ENCODE data around the gene MYRIP.
"Not testable (repeated sequence)": the region's sequence is repeated elsewhere in the genome, so short reads cannot be mapped to it uniquely, and the experiment has no call there.

The MYRIP gene

GRCh38 chr3:39970982-39971381, 161.6 kb downstream of the MYRIP start:
- DNase-seq (ENCODE audit: low read depth): no peak

- no peak for DNase-seq (ENCODE audit: low read depth)
Observed at GRCh38 chr3:39971559-39972031, 162.2 kb downstream of the MYRIP start.

- DNase-seq (ENCODE audit: low read depth): no peak
Observed at GRCh38 chr3:39972508-39972907, 163.1 kb downstream of the MYRIP start.

- no peak for DNase-seq (ENCODE audit: low read depth)
Observed at GRCh38 chr3:39977058-39977794, 167.8 kb downstream of the MYRIP start.

- no peak for DNase-seq (ENCODE audit: low read depth)
Observed at GRCh38 chr3:39978308-39978707, 168.9 kb downstream of the MYRIP start.

GRCh38 chr3:39980058-39980457, 170.6 kb downstream of the MYRIP start:
- DNase-seq (ENCODE audit: low read depth): no peak

- DNase-seq (ENCODE audit: low read depth): no peak
Observed at GRCh38 chr3:39980781-39981180, 171.4 kb downstream of the MYRIP start.

GRCh38 chr3:39981547-39982184, 172.3 kb downstream of the MYRIP start:
- no peak for DNase-seq (ENCODE audit: low read depth)

GRCh38 chr3:39982665-39983357, 173.4 kb downstream of the MYRIP start:
- no peak for DNase-seq (ENCODE audit: low read depth)

- DNase-seq (ENCODE audit: low read depth): no peak
Observed at GRCh38 chr3:39989746-39990145, 180.3 kb downstream of the MYRIP start.

- DNase-seq (ENCODE audit: low read depth): no peak
Observed at GRCh38 chr3:39990532-39990931, 181.1 kb downstream of the MYRIP start.

GRCh38 chr3:40008796-40009195, 199.4 kb downstream of the MYRIP start:
- no peak for DNase-seq (ENCODE audit: low read depth)

- DNase-seq (ENCODE audit: low read depth): no peak
Observed at GRCh38 chr3:40009991-40010390, 200.6 kb downstream of the MYRIP start.

GRCh38 chr3:40012381-40012780, 203.0 kb downstream of the MYRIP start:
- no peak for DNase-seq (ENCODE audit: low read depth)

- no peak for DNase-seq (ENCODE audit: low read depth)
Observed at GRCh38 chr3:40016391-40016790, 207.0 kb downstream of the MYRIP start.

GRCh38 chr3:40018369-40018768, 209.0 kb downstream of the MYRIP start:
- DNase-seq (ENCODE audit: low read depth): no peak

GRCh38 chr3:40019376-40019775, 210.0 kb downstream of the MYRIP start:
- DNase-seq (ENCODE audit: low read depth): no peak

- DNase-seq (ENCODE audit: low read depth): no peak
Observed at GRCh38 chr3:40020689-40021088, 211.3 kb downstream of the MYRIP start.

- no peak for DNase-seq (ENCODE audit: low read depth)
Observed at GRCh38 chr3:40021338-40021737, 211.9 kb downstream of the MYRIP start.

GRCh38 chr3:40022297-40022827, 213.0 kb downstream of the MYRIP start:
- DNase-seq (ENCODE audit: low read depth): no peak

- no peak for DNase-seq (ENCODE audit: low read depth)
Observed at GRCh38 chr3:40024526-40024925, 215.1 kb downstream of the MYRIP start.

- not testable (repeated sequence) for DNase-seq (ENCODE audit: low read depth)
Observed at GRCh38 chr3:40025892-40026291, 216.5 kb downstream of the MYRIP start.

- no peak for DNase-seq (ENCODE audit: low read depth)
Observed at GRCh38 chr3:40035177-40035576, 225.8 kb downstream of the MYRIP start.
